ENCODE results near the gene USP36.
"Not testable (repeated sequence)": the region's sequence is repeated elsewhere in the genome, so short reads cannot be mapped to it uniquely, and the experiment has no call there.

USP36 gene

DNA sequence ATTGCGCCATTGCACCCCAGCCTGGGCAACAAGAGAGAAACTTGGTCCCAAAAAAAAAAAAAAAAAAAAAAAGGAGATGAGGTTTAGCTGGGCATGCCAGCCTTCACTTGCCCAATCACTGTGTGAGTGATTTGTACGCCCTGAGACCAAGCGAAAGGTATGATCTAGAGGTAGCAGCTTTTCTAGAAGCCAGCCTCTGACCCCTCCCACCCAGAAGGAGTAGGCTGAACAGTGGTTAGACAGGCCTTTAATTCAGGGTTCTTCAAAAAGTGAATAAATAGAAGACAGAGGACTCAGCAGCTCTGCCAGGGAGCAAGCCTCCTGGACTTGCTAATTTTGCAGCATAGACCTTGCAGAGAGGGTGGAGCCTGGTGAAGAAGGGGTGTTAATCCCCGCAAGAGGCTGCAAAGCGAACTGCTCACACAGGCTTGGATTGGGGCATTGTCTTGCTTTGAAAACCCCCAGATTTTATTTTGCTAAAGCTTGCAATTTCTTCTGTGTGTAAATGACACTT lies 51.4 kb downstream of the USP36 start:
- no peak for DNase-seq

DNA sequence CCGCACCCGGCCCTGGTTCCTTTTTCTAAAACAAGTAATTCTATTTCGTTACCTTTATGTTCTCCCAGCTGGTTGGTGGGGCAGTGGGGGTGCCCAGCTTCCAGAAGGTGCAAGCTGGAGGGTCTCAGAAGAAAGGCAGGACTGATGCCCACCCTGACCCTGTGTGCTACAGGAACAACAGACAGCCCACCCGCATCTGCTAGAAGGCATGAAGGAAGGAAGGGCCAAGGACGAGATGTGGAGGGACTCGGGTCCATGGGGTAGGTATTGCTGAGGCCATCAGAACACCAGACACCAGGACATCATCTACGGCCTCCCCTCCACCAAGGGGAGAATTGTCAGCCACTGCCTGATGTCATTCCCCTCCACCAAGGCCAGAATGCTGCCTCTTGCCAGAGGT lies 52.2 kb downstream of the USP36 start:
- DNase-seq: no peak

DNA sequence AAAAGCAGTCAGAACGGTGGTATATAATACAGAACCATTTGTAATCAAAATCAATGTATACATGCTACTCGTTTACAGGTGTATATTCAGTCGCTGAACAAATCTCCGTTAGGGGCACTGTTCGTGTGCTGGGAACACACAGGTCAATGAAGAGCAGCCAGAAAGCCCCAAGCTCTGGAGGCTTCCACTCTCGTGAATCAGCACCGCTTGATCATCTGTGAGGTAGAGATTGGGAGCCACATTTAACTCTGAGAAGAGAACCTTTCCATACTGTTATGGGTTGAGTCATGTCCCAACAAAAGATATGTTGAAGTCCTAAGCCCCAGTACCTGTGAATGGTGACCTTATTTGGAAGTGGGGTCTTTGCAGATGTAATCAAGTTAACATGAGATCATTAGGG lies 53.2 kb downstream of the USP36 start:
- DNase-seq: no peak

DNA sequence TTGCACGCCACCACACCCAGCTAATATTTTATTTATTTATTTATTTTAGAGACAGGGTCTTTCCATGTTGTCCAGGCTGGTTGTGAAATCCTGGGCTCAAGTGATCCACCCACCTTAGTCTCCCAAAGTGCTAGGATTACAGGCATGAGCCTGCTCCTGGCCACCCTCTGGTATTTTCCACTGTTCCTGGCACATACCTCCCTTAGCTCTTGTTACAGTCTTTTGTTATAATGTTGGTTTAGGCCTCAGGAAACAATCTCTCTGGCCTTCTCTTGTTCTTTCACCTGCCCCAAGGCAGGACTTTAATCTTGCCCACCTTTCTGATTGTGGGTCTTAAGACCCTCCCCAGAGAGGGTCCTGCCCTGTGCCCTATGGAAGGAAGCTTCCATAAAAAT lies 55.0 kb downstream of the USP36 start:
- no peak for DNase-seq

DNA sequence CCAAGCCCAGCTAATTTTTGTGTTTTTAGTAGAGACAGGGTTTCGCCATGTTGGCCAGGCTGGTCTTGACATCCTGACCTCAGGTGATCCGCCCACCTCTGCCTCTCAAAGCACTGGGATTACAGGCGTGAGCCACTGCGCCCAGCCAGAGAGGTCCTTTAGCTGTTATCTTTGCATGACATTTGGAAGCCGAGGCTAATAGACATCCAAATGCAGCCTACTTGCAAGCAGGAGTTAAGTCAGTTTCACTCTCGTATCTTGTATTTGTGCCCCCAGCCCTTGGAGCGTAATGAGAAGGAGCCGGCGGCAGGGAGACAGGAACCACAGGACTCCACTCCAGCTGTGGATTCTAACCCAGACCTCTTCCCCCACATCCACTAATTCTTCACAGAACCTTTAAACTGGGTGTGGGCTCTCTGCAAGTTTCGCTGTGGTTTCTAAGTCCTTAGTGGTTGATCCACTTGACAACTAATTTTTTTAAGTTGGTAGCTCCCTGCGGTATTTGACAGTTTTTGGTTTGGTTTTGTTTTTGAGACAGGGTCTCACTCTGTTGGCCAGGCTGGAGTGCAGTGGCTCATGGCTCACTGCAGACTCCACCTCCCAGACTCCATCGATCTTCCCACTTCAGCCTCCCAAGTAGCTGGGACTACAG lies 55.5 kb downstream of the USP36 start:
- DNase-seq: no peak

DNA sequence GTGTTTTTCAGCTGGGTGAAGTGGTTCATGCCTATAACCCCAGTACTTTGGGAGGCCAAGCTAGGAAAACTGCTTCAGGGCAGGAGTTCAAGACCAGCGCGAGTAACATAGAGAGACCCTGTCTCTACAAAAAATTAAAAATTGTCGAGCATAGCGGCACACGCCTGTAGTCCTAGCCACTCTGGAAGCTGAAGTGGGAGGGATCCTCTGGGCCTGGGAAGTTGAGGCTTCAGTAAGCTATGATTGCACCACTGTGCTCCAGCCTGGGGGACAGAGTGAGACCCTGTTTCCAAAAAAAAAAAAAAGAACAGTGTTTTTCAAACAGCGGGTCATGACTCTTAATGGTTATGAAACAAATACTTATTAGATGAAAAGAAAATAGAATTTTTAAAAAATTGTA lies 56.3 kb downstream of the USP36 start:
- no peak for DNase-seq

DNA sequence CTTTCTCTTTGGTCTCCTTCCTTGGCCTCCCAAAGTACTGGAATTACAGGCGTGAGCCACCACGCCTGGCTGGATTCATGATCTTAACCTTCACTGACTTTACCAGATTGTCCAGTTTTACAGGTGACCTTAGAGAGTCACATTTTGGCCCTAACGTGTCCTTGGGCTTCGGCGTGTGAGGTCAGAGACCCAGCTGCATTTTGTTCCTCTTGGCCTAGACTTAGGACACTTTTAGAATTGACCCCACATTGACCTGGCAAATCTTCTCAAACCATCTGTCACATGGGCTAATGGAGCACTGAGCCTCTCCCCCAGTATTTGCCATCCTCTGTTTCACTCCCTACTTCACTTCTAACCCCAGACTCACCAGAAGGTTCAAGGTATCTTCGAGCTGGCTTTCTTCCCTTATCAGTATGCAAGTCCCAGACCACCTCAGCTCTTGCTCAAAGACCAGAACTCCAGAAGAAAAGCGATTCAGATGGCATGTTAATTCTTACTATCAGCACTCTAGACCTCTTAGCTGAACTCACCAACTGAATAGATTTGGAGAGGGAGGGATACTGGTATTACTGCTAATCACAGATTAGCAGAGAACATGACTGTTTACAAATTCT lies 56.8 kb downstream of the USP36 start:
- DNase-seq: no peak

DNA sequence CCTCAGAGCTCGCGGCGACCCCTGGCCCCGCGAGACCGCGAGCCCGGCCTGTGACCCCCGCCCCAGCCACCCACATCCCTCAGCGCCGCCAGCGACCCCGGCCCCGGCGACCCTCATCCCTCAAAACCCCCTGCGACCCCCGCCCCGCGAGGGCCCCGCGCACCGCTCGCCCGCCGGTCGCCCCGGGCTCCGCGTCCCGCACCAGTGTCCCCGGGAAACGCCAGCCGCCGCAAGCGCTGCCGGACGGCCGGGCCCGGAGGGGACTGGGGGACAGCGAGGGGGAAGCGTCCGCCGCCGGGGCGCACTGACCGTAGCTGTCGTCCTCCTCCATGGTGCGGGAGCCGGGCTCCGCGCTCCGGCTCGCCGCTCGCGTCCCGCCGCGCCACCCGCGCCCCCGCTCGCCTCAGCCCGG lies 58.7 kb downstream of the USP36 start, which contains the start of gene CYTH1:
CYTH1 (minus strand) TSS at position 381 of the 412 bp plus-strand sequence; CDS start at position 331, 50 bp downstream.
- DNase-seq: no peak

DNA sequence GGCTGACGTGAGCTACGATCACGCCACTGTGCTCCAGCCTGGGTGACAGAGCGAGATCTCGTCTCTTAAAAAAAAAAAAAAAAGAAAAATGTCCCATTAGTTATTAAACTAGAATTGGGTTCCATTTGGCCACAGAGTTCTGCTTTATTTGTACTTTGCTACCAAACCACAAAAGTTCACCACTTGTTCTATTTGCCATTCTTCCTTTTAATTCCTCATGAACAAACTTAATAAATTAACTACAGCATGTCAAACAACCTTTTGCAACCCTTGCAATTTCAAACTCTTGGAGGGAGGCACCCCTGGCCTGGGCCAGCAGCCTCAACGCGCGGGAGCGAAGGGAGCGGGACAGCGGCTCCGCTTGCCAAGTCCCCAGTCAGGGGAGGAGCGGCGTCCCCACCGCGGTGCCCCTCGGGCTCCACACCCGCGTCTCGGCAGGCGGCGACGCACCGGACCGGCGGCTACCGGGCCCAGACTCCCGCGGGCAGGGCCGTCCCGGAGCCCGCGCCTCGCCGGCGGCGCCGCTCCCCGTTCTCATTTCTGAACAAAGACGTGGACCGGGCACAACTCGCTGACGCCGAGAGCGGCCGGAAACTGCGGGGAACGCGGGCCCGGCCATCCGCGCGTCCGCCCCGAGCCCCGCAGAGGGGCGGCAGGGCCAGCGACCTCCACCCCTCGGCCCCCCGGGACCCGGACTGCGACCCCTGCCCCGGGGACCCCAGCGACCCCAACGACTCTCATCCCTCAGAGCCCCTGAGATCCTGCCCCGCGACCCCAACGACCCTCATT lies 59.3 kb downstream of the USP36 start:
- DNase-seq: peak; percentile 42

DNA sequence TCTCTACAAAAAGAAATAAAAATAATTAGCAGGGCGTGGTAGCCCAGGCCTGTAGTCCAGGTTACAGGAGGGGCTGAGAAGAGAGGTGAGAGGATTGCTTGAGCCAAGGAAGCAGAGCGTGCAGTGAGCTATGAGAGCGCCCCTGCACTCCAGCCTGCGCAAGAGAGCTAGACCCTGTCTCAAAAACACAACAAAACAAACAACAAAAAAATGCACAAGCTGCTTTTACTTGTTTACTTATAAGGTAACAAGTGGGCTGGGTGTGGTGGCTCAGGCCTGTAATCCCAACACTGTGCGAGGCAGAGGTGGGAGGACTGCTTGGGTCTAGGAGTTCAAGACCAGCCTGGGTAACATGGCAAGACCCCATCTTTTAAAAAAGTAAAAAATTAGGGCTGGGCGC lies 60.3 kb downstream of the USP36 start:
- no peak for DNase-seq

DNA sequence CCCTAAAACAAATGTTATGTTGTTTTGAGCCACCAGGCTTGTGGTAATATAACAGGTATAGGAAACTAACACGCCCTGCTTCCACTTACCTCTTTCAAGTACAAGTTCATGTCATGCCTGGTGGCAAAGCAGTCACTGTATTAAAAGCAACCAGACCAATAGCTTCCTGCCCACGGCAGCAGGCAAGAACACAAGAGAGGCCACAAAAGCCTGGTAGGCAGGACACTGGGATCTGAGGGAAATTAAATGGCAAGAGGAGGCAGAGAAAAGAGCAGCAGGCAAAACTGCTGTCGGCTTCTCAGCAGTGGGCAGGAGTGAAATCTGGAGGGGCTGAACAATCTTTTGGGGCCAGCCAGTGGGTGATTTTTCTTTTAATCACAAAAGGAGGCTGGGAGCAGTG lies 60.8 kb downstream of the USP36 start:
- peak; percentile 74 for DNase-seq

DNA sequence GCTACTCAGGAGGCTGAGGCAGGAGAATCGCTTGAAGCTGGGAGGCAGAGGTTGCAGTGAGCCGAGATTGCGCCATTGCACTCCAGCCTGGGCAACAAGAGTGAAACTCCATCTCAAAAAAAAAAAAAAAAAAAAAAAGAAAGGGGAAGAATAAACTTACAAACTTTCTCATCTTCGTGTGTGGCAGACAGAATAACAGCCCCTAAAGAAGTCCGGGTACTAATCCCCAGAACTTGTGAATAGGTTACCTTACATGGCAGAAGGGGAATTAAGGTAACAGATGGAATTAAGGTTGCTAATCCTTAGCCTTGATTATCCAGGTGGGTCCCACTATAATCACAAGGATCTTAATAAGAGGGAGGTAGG lies 61.3 kb downstream of the USP36 start:
- not testable (repeated sequence) for DNase-seq

DNA sequence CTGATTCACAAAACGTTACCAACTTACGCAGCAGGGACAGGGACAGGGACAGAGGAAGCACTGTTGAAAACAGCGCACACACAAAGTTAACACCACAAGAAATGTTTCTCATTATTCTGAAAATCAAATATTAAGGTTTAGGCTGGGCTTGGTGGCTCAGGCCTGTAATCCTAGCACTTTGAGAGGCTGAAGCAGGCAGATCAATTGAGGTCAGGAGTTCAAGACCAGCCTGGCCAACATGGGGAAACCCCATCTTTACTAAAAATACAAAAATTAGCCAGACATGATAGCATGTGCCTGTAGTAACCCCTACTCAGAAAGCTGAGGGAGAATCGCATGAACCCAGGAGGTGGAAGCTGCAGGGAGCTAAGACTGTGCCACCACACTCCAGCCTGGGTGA lies 62.7 kb downstream of the USP36 start:
- DNase-seq: peak; percentile 32

DNA sequence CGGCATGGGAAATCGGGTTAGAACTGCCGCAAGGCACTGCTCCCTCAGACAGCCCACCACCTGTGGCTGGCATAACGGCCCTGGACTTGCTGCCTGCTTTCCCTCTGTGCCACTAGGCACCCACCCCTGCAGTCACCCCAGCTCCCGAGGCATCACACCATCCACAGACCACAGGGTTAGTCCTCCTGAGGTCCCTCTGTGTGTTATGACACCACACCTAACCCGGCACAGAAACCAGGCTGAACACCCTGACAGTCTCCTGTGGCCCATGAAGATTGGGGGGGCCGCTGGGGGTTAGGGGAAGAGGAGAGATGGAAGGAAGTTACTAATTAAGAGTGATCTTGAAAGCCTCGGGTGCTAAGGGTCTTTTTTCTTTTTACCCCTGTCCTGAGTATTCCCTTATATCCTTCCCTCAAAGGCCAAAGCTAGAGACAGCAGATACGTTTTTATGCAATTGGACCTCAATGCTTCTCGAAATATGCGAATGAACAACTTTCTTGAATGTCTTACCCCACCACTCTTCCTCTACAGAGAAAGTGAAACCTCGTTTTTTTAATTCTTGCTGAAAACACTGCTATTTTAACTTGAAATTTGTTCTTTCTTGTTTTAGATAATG lies 65.5 kb downstream of the USP36 start:
- DNase-seq: peak; percentile 61

DNA sequence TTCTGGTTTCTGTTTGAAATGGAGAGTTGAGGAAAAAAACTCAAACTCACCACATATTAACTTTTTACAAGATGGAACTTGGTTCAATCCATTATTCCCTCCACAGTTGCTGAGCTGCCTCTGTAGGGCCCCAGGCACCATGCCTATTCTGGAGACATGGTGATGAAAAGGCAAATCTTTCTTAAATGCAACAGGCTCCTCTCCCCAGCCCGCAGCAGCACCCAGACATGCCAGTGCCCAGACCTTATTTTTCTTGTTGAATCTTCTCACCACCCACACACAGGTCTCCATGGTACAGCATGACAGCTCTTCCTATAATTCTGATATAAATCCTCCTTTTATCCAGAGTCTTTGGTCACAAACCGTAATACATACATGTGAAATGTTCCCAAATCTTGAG lies 66.2 kb downstream of the USP36 start:
- no peak for DNase-seq

DNA sequence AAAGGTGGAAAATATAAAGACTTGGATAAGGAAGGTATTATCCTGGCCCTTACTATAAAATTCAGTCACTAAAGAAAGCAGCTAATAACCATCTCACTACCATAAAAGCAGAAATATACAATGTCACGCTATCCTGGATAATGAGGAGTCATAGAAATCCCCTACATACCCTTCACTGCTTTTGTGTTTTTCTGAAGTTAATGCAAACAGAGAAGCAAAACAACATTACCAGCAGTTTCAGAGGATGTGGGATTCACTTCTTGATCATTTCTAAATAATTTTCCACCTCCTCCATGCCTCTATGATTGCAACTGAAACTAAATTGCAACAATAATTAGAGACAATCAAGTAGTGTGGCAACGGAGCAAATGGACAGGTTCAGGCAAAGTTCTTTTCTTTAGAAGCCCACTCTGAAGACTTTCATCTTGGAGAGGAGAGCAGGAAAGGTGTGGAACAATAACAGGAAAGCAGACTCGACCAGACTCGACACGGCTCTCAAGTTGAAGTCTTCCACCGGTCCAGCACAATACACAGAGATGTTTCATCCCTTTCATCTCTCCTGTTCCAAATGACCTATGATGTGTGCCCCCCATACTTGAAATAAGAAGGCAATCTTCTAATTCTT lies 68.7 kb downstream of the USP36 start:
- no peak for DNase-seq

DNA sequence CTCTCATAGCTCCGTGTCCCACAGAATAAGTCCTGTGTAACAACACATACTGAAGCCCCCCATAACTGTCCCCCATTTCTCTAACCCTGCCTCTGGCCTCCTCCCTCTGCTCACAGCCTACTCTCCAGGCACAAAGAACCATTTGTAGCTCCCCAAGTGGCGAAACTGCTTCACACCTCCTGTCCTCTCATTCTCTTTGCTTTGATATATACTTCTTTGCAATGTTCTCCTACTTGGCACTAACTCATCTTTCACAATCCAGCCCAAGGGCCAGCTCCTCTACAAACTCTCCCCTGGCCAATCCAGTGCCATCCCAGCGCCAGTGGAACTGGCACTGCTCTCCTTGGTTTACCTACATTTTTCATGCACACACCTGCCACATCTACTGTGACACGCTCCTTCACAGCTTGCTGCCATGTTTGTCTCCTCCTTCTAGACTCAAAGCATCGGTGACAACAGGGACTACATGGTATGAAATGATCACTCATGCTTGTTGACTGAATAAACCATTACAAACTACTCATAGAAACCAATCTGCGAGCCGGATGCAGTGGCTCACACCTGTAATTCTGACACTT lies 71.3 kb downstream of the USP36 start:
- no peak for DNase-seq

DNA sequence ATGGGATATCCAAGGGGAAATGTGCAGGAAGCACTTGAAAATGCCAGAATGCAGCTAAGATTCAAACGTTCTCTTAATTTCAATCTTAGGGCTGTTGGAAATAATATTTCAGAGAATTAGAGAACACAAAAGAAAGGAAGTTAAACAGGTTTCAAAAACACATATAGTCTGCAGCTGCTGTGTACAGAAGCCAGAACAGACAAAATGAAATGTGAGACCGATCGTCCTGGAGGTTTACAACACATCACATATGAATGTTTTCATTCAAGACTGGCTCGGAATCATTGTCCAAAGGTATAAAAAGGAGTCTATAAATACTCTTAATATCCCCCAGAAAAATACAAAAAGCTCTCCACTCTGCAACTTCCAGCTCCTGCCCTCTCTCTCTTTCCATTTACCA lies 72.8 kb downstream of the USP36 start:
- DNase-seq: no peak

DNA sequence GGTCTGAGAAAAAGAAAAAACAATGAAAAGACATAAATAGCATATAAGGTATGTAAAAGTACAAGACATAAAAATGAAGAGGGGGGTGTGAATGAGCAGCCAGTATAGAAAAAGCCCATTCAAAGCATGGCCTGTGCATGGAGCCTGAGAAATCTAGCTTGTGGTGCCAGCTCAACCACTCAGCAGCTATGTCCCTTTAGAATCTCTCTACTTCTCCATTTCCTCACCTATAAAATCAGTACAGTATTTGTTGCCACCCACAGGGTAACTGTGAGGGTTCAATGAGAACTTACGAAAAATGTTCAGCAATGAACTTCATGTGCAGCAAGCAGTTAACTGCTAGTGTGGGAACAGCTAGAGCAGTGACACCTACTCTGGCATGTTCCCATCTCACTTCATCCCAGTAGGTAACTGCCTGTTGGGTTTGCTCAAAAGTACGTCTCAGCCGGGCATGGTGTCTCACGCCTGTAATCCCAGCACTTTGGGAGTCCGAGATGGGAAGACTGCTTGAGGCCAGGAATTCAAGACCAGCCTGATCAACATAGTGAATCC lies 73.8 kb downstream of the USP36 start:
- no peak for DNase-seq

DNA sequence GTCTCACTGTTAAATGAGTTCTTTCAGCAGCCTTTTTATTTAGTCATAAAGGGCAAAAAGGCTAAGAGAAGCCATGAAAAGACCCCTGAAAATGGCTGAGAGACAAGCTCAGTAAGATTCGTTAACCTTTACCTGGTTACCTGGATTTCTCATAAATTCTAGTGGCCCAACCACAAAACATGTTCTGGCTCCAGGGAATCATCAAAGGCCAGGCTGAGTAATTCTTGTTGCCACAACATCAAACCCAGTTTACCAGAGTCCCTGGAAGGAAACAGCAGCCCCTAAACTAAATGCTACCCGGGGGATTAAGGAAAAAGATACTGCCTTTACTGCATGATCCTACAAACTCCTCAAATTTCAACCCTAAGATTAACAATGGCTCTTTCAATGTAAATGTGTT lies 74.4 kb downstream of the USP36 start:
- no peak for DNase-seq

DNA sequence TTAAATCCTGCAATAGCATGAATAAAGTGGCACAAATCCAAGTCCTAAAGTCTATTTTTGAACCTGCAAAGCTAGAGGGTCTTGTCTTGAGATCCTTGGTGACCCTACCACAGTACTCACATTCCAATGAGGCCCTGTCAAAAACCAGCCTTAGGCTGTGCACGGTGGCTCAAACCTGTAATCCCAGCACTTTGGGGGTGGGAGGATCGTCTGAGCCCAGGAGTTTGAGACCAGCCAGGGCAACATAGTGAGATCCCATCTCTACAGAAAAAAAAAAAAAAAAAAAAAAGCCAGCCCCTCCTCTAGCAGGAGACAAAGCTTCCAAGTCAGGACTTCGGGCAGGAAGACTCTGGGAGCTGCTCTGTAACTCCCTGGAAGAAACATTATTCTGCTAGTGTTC lies 74.8 kb downstream of the USP36 start:
- no peak for DNase-seq

DNA sequence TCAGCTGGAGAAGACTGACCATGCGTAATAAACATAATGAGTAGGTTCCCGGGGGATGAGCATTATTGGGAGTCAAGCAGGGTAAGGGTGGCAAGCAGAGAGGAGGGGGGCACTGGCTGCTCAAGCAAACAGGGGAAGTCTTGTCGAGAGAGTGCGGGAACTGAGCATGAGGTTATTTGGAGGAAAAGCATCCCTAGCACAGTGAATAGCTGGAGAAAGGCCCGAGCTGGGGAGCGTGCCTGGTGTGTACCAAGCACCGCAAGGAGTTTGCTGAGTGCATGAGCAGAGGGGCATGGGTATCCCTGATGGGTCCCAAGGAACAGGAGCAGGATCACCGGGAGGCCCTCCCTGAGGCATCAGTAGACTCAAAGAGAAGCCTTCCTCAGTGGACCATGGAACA lies 75.7 kb downstream of the USP36 start:
- DNase-seq: no peak
